ENCODE measurements around the gene OR7G1. TPM values are rescaled to one million over a fixed set of nuclear protein-coding genes. Genes with fewer than 3 reads are reported as not detected.

OR7G1 gene, protein sequence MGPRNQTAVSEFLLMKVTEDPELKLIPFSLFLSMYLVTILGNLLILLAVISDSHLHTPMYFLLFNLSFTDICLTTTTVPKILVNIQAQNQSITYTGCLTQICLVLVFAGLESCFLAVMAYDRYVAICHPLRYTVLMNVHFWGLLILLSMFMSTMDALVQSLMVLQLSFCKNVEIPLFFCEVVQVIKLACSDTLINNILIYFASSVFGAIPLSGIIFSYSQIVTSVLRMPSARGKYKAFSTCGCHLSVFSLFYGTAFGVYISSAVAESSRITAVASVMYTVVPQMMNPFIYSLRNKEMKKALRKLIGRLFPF
- total RNA-seq, result not detected in 2 replicates
- polyA plus RNA-seq, result not detected in 2 replicates
- polyA plus RNA-seq (2011; cell fraction: cytosol; rRNA removed), result not detected in 2 replicates
- polyA plus RNA-seq (2011; cell fraction: nucleus; rRNA removed), result not detected in 2 replicates
- not detected in 2 replicates for polyA plus RNA-seq (2012)
- not detected in 2 replicates for polyA minus RNA-seq
- not detected for polyA minus RNA-seq (2011; cell fraction: cytosol; rRNA and poly(A)+ RNA removed)
- not detected in 2 replicates for polyA minus RNA-seq (2011; cell fraction: nucleus; rRNA and poly(A)+ RNA removed)
- not detected for Bru-seq, nascent RNA
- BruChase-seq, experiment 1, labeled RNA remaining after a 6-hour chase, result not detected
- BruChase-seq, experiment 2, labeled RNA remaining after a 2-hour chase, result not detected
- long read RNA-seq, result 0 reads

DNA sequence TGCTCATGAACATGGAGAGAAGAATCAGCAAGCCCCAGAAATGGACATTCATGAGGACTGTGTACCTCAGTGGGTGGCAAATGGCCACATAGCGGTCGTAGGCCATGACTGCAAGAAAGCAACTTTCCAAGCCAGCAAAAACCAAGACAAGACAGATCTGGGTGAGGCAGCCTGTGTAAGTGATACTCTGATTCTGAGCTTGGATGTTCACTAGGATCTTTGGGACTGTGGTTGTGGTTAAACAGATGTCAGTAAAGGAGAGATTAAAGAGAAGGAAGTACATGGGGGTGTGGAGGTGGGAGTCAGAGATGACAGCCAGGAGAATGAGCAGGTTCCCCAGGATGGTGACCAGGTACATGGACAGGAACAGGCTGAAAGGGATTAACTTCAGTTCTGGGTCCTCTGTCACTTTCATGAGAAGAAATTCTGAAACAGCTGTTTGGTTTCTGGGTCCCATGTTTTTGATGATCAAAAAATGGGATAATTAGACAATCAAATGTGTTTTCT is at the start of gene OR7G1:
TSS of gene OR7G1 (minus strand) at position 457 of the 507 bp plus-strand sequence. CDS start at position 457, 0 bp downstream.
- Histone ChIP-seq H3K36me3 (ENCODE audit: control insufficient read depth in 2 of 2, extremely low read depth in 1 of 2, insufficient read depth in 2 of 2, low read length in 2 of 2) (no peaks in the 10 kb centered on the region), H3K9ac (replicated peaks; ENCODE audit: extremely low read depth, insufficient read depth, low read length) (no peak within 1 kb of the TSS), H3K4me1 (ENCODE audit: control insufficient read depth, extremely low read depth, insufficient read depth, low read length) (no peaks in the 10 kb centered on the region), H3K9me1 (replicated peaks; ENCODE audit: control insufficient read depth, extremely low read depth, insufficient read depth, low read length) (no peaks in the 10 kb centered on the region), H3K27me3 (ENCODE audit: control insufficient read depth in 2 of 2, insufficient read depth in 2 of 2, low read length in 2 of 2) (no peaks in the 10 kb centered on the region), H4K20me1 (replicated peaks; ENCODE audit: control insufficient read depth, extremely low read depth, insufficient read depth, low read length) (no peaks in the 10 kb centered on the region), H3K4me2 (ENCODE audit: insufficient read depth, low read length) (no peak within 1 kb of the TSS), H3K79me2 (ENCODE audit: control insufficient read depth, insufficient read depth, low read length) (no peaks in the 10 kb centered on the region), H3K27ac (ENCODE audit: insufficient read depth, low read depth, low read length) (no peak within 1 kb of the TSS), H2AFZ (ENCODE audit: low read depth, low read length) (no peak within 1 kb of the TSS), H3K9me3 (replicated peaks; ENCODE audit: control insufficient read depth, insufficient read depth, low read length) (no peaks in the 10 kb centered on the region), H3K4me3 (replicated peaks in 1 of 3; ENCODE audit: insufficient read depth in 1 of 3, low read depth in 1 of 3, low read length in 3 of 3) (no peak within 1 kb of the TSS)
- FAIRE-seq, result no peak
- BruUV-seq (replicated peaks), result no TSS peak
- ChIA-PET POLR2A (interaction anchor here (0.7 kb wide), 1 partner anchor 54 kb away, joined by 6 read pairs; no protein-coding TSS in a partner anchor), CTCF (no interaction called here)
- dilution Hi-C loops (cut with MboI; ENCODE audit: extremely low pct_ligation_motif_present, low sequenced_read_pairs), result no loop called here
- no peak for TF ChIP-seq FOS (IDR thresholded peaks at IDR 0.05; ENCODE audit: borderline replicate concordance, insufficient read depth, low read length)
- TF ChIP-seq, protein P1, sequence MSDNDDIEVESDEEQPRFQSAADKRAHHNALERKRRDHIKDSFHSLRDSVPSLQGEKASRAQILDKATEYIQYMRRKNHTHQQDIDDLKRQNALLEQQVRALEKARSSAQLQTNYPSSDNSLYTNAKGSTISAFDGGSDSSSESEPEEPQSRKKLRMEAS (IDR thresholded peaks at IDR 0.05; ENCODE audit: insufficient read depth, insufficient read length), result no peak
- TF ChIP-seq JUN (IDR thresholded peaks at IDR 0.05; ENCODE audit: borderline replicate concordance, insufficient read depth, insufficient read length, low read depth), result no peak
- TF ChIP-seq POLR2AphosphoS5 (IDR thresholded peaks at IDR 0.05; ENCODE audit: insufficient read depth, low read depth, low read length), result no peak
- no peak for TF ChIP-seq GATA2 (IDR thresholded peaks at IDR 0.05; ENCODE audit: insufficient read depth, insufficient read length, low read depth, low read length)
- no peak for TF ChIP-seq MYC (IDR thresholded peaks at IDR 0.05; ENCODE audit: low read depth, low read length)
- TF ChIP-seq EZH2 (IDR thresholded peaks at IDR 0.05; ENCODE audit: borderline replicate concordance, low read depth, low read length, severe bottlenecking), result no peak
- TF ChIP-seq, protein P2, sequence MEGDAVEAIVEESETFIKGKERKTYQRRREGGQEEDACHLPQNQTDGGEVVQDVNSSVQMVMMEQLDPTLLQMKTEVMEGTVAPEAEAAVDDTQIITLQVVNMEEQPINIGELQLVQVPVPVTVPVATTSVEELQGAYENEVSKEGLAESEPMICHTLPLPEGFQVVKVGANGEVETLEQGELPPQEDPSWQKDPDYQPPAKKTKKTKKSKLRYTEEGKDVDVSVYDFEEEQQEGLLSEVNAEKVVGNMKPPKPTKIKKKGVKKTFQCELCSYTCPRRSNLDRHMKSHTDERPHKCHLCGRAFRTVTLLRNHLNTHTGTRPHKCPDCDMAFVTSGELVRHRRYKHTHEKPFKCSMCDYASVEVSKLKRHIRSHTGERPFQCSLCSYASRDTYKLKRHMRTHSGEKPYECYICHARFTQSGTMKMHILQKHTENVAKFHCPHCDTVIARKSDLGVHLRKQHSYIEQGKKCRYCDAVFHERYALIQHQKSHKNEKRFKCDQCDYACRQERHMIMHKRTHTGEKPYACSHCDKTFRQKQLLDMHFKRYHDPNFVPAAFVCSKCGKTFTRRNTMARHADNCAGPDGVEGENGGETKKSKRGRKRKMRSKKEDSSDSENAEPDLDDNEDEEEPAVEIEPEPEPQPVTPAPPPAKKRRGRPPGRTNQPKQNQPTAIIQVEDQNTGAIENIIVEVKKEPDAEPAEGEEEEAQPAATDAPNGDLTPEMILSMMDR (IDR thresholded peaks at IDR 0.05; ENCODE audit: extremely low read depth in 1 of 2, insufficient read depth in 1 of 2, low read depth in 1 of 2, low read length in 2 of 2), result no peak
- TF ChIP-seq POLR2A (IDR thresholded peaks at IDR 0.05; ENCODE audit: low read depth, low read length), result no peak
- no peak for DNase-seq (ENCODE audit: low read depth, low spot score)
- intact Hi-C loops (cut with micrococcal nuclease), result no loop called here
